ENCODE measurements around the gene DEGS1. TPM values are rescaled to one million over a fixed set of nuclear protein-coding genes. Genes with fewer than 3 reads are reported as not detected.

The DEGS1 gene
- total and polyA plus RNA-seq, 2 of the 4 experiments (the other 2 are of a cell fraction): 54.8 to 109 TPM

GRCh38 chr1:224185208-224185607, 2.2 kb downstream of the DEGS1 start:
- Histone ChIP-seq H3K14ac (replicated peaks; ENCODE audit: low read depth, low read length) (no peak overlapping the region), H2BK5ac (ENCODE audit: low read depth, low read length, poor library complexity, severe bottlenecking) (no peak overlapping the region), H2BK20ac (ENCODE audit: low read depth, low read length) (no peak overlapping the region), H3K36me3 (ENCODE audit: control insufficient read depth, insufficient read depth, low read length) (peaks cover 4% of the 10 kb centered on the region; the same call in 1 of the 2 replicates), H3K9ac (ENCODE audit: low read depth, low read length) (no peak overlapping the region), H2AK9ac (replicated peaks; ENCODE audit: low read depth, low read length, poor library complexity) (no peak overlapping the region), H3K18ac (ENCODE audit: low read depth, low read length) (no peak overlapping the region), H3K27ac (ENCODE audit: insufficient read depth, low read length) (no peak overlapping the region), H2AFZ (replicated peaks; ENCODE audit: low read length, poor library complexity) (no peak overlapping the region), H4K8ac (ENCODE audit: low read depth in 2 of 2, low read length in 2 of 2) (no peak overlapping the region), H2BK120ac (ENCODE audit: low read depth, low read length) (no peak overlapping the region), H3K4me3 (ENCODE audit: insufficient read depth, low read depth, low read length) (no peak overlapping the region), H3K27me3 (ENCODE audit: control insufficient read depth, insufficient read depth, low read length) (no peaks in the 10 kb centered on the region), H3K4me1 (ENCODE audit: control insufficient read depth, insufficient read depth, low read length) (0 out of 2 replicates have a peak, but pooled peaks cover 4% of the 10 kb centered on the region), H3K9me3 (ENCODE audit: control insufficient read depth, insufficient read depth, low read length) (no peaks in the 10 kb centered on the region), H2BK15ac (ENCODE audit: low read depth, low read length) (no peak overlapping the region), H3K79me1 (ENCODE audit: low read depth in 1 of 2, low read length in 2 of 2) (peaks cover 0 to 46% of the 10 kb centered on the region in 2 experiments; a peak in 2 of 4 replicates), H3K23ac (ENCODE audit: low read depth, low read length) (peak overlapping the region; percentile 70), H3K56ac (ENCODE audit: extremely low read depth, insufficient read depth, low read length) (no peak overlapping the region), H3K9me1 (ENCODE audit: insufficient read depth, low read length) (peaks cover 2% of the 10 kb centered on the region; the same call in 1 of the 2 replicates), H2AK5ac (ENCODE audit: low read depth, low read length) (no peak overlapping the region), H4K91ac (ENCODE audit: insufficient read depth, low read depth, low read length) (no peak overlapping the region), H4K5ac (ENCODE audit: low read depth, low read length) (no peak overlapping the region), H3K4ac (ENCODE audit: low read depth, low read length) (no peak overlapping the region), H4K20me1 (ENCODE audit: insufficient read depth, low read length) (peaks cover 51% of the 10 kb centered on the region), H3K4me2 (ENCODE audit: low read depth, low read length) (no peak overlapping the region)
- in situ Hi-C loops (cut with MboI; ENCODE audit: low sequenced_read_pairs): no loop called here
- DNase-seq (no peak), ATAC-seq (ENCODE audit: low read depth) (no peak)
- CTCF ChIA-PET: no interaction called here
- no peak for TF ChIP-seq MAZ (IDR thresholded peaks at IDR 0.05; ENCODE audit: borderline replicate concordance, low read depth, low read length)
- POLR2A ChIA-PET (ENCODE audit: unreplicated experiment): interaction anchor here (0.7 kb wide), 1 partner anchor 8 kb away, joined by 3 read pairs; no protein-coding TSS in a partner anchor
- BruUV-seq (replicated peaks): TSS peak; percentile 9
- intact Hi-C loops (cut with micrococcal nuclease): no loop called here
- WGBS, 2 experiments (ENCODE audit: extremely low coverage in 2 of 2, insufficient read length in 1 of 2): 100% methylated on average over 2 of the region's 8 CpGs; no CpG with 5 or more reads in 1 of the 2 experiments
- dilution Hi-C loops (cut with HindIII; ENCODE audit: low sequenced_read_pairs, unreplicated experiment): no loop called here

Measured in IMR-90 (cell line).